Heart right ventricle (tissue), 16 donors: ENCODE data around the gene PEA15. TPM values are rescaled to one million over a fixed set of nuclear protein-coding genes. Genes with fewer than 3 reads are reported as not detected.

Experiments
- ATAC-seq, 8 donors: fragments of 200-7000 bp; cut with Tn5 transposase; one replicate each; pipeline ENCODE4 v1.9.1; 2020; ENCODE audit warnings: mild to moderate bottlenecking in 8 of 8, moderate library complexity in 8 of 8, moderate number of reproducible peaks in 1 of 8
- DNase-seq, 2 donors: peaks; one replicate each; pipeline ENCODE4 v3.0.0-alpha.2; 2020
- H3K27ac ChIP-seq, 10 donors: fragments of 200-600 bp; sonication (generic) in 2 of 10; one replicate each; pipeline versions ENCODE4 v1.5.0 to v1.8.0; 2020 to 2022; ENCODE audit warnings: mild to moderate bottlenecking in 3 of 10
- H3K27me3 ChIP-seq, 7 donors: fragments of 200-600 bp; one replicate each; pipeline ENCODE4 v1.8.0; 2021 to 2022; ENCODE audit warnings: mild to moderate bottlenecking in 2 of 7
- H3K36me3 ChIP-seq, 9 donors: fragments of 200-600 bp; sonication (generic) in 1 of 9; one replicate each; pipeline versions ENCODE4 v1.5.0 to v1.8.0; 2020 to 2022; ENCODE audit warnings: mild to moderate bottlenecking in 2 of 9
- H3K4me1 ChIP-seq, 9 donors: fragments of 200-600 bp; sonication (generic) in 1 of 9; one replicate each; pipeline versions ENCODE4 v1.5.0 to v1.8.0; 2020 to 2022; ENCODE audit warnings: mild to moderate bottlenecking in 4 of 9
- H3K4me3 ChIP-seq, 10 donors: fragments of 200-600 bp; sonication (generic) in 2 of 10; one replicate each; pipeline versions ENCODE4 v1.5.0 to v1.8.0; 2020 to 2022; ENCODE audit warnings: mild to moderate bottlenecking in 7 of 10, moderate library complexity in 2 of 10
- H3K9me3 ChIP-seq, 11 donors: fragments of 200-600 bp in 10 of 11; sonication (generic) in 2 of 11; one replicate each; pipeline versions ENCODE4 v1.5.0 to v1.8.0; 2013 to 2022; ENCODE audit warnings: mild to moderate bottlenecking in 2 of 11, control low read depth in 1 of 11, moderate library complexity in 1 of 11
- WGBS, 2 donors: extraction: QIAGEN DNeasy Blood & Tissue Kit; methylation state at CpG; one replicate each; pipeline ENCODE4 v1.1.7; 2013; ENCODE audit warnings: inconsistent platforms in 1 of 2; 5-methylcytosine and 5-hydroxymethylcytosine counted together
- intact Hi-C, 10 donors: fragments of 100-400 bp; cut with DNase I; formaldehyde crosslinking; loops; one replicate each; pipeline versions ENCODE4 v1.11.1 to v1.14.2; 2022
- polyA plus RNA-seq, 2 donors: library from polyadenylated mRNA; stranded (reverse); fragments of 200-250 nt; gene quantifications; one replicate each; pipeline ENCODE4 v1.2.3, GENCODE V29; 2013
- total RNA-seq, 10 donors: library from RNA; stranded (reverse); fragmentation: NEBNext Ultra II Directional in 3 of 10; extraction: Animal tissue kit (Norgen Biotek cat#: 25700) in 3 of 10; gene quantifications; one replicate each; pipeline versions ENCODE4 v1.2.1 to v1.2.4, GENCODE V29; 2021 to 2023
- TF ChIP-seq, protein P1 (sequence below), 9 donors: fragments of 200-600 bp; sonication (generic) in 2 of 9; IDR thresholded peaks; one replicate each; pipeline versions ENCODE4 v1.5.0 to v1.8.0; 2021 to 2022; ENCODE audit warnings: antibody characterized with exemption in 9 of 9, mild to moderate bottlenecking in 5 of 9, moderate library complexity in 1 of 9
- donor health status: Arrhythmogenic right ventricular cardiomyopathy.
- donor health status: ischemic (EF 13 %, LVEDD 7.1; RV severe dilation, severe dysfunction).
- donor health status: healthy with polysubstance abuse.
- donor health status: DM: no; HTN: yes; CAD: no.
- donor health status: DM: no; HTN: no; CAD: no.
- donor health status: ischemic (EF 25% LVEDD 6.9; RV normal size, moderate dysfunction).
- donor health status: ischemic (EF 25% LVEDD 5.7; RV mildly dilated, moderate dysfunction).
- donor health status: healthy.
- donor health status: DM: yes; HTN: yes; CAD: no.
- donor health status: Ischemic cardiomyopathy.
- donor health status: ischemic (EF 35%, LVEDD 5.7; RV mildly dilated, moderate dysfunction).
- donor health status: nonischemic (EF 11% LVEDD 7.7; RV severe dilation, severe dysfunction).
- donor health status: DM: yes; HTN: yes; CAD: no.
- donor health status: PGD.
- donor health status: ischemic (EF 29% LVEDD 5.4; RV normal size, mild dysfunction).
- donor health status: nonischemic (EF 23%, LVEDD 6.1; RV moderate dilation, normal function).

PEA15 gene
- total and polyA plus RNA-seq, 12 donors = 213 to 536 (median 271) TPM

DNA sequence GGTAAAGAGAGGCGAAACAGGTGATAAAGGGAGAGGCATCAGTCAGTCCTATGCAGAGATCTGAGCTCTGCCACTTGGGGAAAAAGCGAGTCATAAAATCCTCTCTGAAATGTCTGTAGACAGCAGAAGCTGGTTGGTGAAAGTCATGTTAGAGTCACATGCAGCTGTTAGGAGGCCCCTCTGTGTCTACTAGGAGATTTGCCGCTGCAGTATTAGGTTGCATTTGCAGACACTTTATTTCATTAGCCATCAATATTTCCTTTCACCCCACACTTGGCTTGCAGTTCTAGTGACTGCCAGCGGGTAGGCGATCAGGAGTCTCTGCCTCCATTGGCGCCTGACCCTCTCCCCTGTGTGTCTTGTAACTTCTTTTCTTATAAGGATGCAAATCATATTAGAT is 37.6 kb upstream of the PEA15 start:
- H3K4me1 ChIP-seq = peaks cover 0 to 7% (median 0%) of the 10 kb centered on the region in 9 donors
- H3K9me3 ChIP-seq = no peaks in the 10 kb centered on the region
- no peak for DNase-seq
- peaks cover 0 to 12% (median 0%) of the 10 kb centered on the region in 7 donors for H3K27me3 ChIP-seq
- intact Hi-C loops = no loop called here
- no peaks in the 10 kb centered on the region for H3K36me3 ChIP-seq
- H3K27ac ChIP-seq = no peak overlapping the region
- 94 to 95% methylated on average over 6 of the region's 6 CpGs for WGBS, 2 donors
- TF ChIP-seq, protein P1, sequence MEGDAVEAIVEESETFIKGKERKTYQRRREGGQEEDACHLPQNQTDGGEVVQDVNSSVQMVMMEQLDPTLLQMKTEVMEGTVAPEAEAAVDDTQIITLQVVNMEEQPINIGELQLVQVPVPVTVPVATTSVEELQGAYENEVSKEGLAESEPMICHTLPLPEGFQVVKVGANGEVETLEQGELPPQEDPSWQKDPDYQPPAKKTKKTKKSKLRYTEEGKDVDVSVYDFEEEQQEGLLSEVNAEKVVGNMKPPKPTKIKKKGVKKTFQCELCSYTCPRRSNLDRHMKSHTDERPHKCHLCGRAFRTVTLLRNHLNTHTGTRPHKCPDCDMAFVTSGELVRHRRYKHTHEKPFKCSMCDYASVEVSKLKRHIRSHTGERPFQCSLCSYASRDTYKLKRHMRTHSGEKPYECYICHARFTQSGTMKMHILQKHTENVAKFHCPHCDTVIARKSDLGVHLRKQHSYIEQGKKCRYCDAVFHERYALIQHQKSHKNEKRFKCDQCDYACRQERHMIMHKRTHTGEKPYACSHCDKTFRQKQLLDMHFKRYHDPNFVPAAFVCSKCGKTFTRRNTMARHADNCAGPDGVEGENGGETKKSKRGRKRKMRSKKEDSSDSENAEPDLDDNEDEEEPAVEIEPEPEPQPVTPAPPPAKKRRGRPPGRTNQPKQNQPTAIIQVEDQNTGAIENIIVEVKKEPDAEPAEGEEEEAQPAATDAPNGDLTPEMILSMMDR (IDR thresholded peaks at IDR 0.05) = no peak
- no peak for ATAC-seq
- no peak overlapping the region for H3K4me3 ChIP-seq

DNA sequence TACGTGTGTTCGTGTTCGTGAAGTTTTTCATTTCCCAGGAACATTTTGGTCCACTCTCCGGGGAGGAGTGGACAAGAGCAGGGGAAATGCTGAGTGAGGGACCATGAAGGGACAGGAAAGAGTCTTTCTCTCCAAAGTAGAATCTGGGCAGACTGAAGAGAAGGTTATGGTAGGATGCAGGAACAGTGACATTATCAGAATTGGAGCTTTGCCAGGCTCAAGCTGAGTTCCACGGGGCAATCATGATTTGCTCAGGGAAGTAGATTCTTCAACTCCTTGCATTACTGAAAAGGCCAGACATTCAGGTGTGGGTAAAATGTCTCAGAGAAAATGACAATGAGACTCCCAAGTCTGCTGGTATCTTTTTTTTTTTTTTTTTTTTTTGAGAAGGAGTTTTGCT is 37.2 kb upstream of the PEA15 start:
- ATAC-seq (no peak), DNase-seq (no peak)
- no peaks in the 10 kb centered on the region for H3K36me3 ChIP-seq
- H3K4me3 ChIP-seq = no peak overlapping the region
- H3K9me3 ChIP-seq = no peaks in the 10 kb centered on the region
- intact Hi-C loops = loop anchor here in 1 of 10 donors (2.0 kb wide), 1 partner anchor 19 kb away; no protein-coding TSS in a partner anchor
- peaks cover 0 to 12% (median 0%) of the 10 kb centered on the region in 7 donors for H3K27me3 ChIP-seq
- 46 to 61% methylated on average over 5 of the region's 5 CpGs for WGBS, 2 donors
- peaks cover 0 to 7% (median 0%) of the 10 kb centered on the region in 9 donors for H3K4me1 ChIP-seq
- H3K27ac ChIP-seq = no peak overlapping the region
- TF ChIP-seq, protein P1 (IDR thresholded peaks at IDR 0.05) = no peak

DNA sequence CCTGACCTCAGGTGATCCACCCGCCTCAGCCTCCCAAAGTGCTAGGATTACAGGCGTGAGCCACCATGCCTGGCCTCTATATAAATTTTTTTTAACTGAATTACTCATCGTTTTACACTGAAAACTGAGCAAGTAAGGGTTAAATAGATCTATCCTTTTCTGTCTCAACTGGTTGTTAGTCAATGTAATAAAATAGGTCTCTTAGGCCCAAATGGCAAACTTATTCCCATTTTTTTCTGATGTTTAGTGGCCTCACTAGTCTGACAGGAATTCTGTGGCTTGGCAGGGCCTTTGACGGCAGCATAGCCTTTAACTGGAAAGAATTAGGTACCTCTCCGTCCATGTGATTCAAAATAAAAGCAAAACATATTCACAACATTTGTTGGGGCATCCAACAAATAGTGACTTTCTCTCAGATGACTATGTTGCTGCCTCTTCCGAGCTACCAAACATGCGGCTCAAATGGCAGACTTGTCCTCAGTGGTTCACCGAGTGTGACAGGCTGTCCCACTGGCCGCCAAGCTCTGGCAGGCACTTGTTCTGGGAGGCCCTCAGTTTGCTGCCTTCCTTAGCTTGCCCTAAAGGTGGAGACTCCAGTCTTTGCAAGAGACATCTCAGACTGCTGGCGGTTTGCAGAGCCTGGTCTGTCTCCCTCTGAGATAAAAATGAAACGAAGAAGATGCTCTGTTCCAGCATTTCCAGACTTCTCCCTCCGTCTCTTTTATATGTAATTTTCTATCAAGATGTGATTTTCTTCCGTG is 36.4 kb upstream of the PEA15 start:
- intact Hi-C loops = loop anchor here in 1 of 10 donors (2.0 kb wide), 1 partner anchor 20 kb away; no protein-coding TSS in a partner anchor
- TF ChIP-seq, protein P1 (IDR thresholded peaks at IDR 0.05) = no peak
- H3K27ac ChIP-seq = no peak overlapping the region
- H3K36me3 ChIP-seq = no peaks in the 10 kb centered on the region
- WGBS, 2 donors = 81 to 84% methylated on average over 13 of the region's 13 CpGs
- H3K9me3 ChIP-seq = no peaks in the 10 kb centered on the region
- DNase-seq (no peak), ATAC-seq (no peak)
- peaks cover 0 to 7% (median 0%) of the 10 kb centered on the region in 9 donors for H3K4me1 ChIP-seq
- H3K4me3 ChIP-seq = no peak overlapping the region
- peaks cover 0 to 12% (median 0%) of the 10 kb centered on the region in 7 donors for H3K27me3 ChIP-seq

DNA sequence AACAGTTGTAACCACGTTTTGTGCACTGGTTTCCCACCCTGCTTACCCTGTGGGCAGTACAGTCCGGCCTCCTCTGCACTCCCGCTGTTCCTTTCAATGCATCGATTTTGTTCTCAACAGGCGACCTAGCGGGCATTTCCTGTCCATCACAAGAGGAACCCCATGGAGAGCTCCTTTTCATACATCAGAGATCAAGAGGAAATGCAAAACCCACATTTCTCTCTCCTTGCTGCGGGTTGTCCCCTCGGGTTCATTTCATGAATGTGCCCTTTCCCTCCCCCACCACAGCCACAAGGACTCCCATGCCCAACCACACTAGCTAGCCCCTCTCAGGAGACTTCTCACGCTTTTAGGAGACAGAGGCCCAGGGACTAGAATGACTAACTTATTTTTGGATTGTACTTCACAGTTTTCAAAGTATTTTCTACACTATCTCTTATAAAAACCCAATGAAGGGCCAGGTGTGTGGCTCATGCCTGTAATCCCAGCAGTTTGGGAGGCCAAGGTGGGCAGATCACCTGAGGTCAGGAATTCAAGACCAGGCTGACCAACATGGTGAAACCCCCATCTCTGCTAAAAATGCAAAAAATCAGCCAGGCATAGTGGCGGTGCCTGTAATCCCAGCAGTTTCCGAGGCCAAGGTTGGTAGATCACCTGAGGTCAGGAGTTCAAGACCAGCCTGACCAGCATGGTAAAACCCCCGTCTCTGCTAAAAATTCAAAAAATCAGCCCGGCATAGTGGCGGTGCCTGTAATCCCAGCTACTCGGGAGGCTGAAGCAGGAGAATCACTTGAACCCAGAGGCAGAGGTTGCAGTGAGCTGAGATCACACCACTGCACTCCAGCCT is 35.4 kb upstream of the PEA15 start:
- DNase-seq (no peak), ATAC-seq (no peak)
- H3K27me3 ChIP-seq = peaks cover 0 to 12% (median 0%) of the 10 kb centered on the region in 7 donors
- no peak overlapping the region for H3K27ac ChIP-seq
- no peaks in the 10 kb centered on the region for H3K9me3 ChIP-seq
- TF ChIP-seq, protein P1 (IDR thresholded peaks at IDR 0.05) = no peak
- intact Hi-C loops = loop anchor here in 3 of 10 donors (2.0 to 5.0 kb wide), 3 partner anchors 21 to 68 kb away; no protein-coding TSS in a partner anchor
- H3K4me1 ChIP-seq = peaks cover 0 to 7% (median 0%) of the 10 kb centered on the region in 9 donors
- H3K36me3 ChIP-seq = no peaks in the 10 kb centered on the region
- no peak overlapping the region for H3K4me3 ChIP-seq
- WGBS, 2 donors = 59 to 64% methylated on average over 15 of the region's 15 CpGs
